Epithelial cell of esophagus (primary cell): Measurements from ENCODE around the gene LHX4.

Experiments used
- DNase-seq: peaks from one replicate; pipeline ENCODE4 v3.0.0; 2010; ENCODE audit warnings: low read depth
- H3K4me3 ChIP-seq: 2 replicates; pipeline ENCODE4 v1.5.1; 2011; ENCODE audit warnings: mild to moderate bottlenecking, low read length, control low read depth
- CTCF ChIP-seq: IDR thresholded peaks from 2 replicates; pipeline ENCODE4 v1.5.1; 2011; ENCODE audit warnings: low read depth, mild to moderate bottlenecking, low read length, control low read depth, inconsistent platforms; ENCODE audit not compliant: insufficient read depth; ENCODE audit errors: missing control alignments

Gene LHX4

DNA sequence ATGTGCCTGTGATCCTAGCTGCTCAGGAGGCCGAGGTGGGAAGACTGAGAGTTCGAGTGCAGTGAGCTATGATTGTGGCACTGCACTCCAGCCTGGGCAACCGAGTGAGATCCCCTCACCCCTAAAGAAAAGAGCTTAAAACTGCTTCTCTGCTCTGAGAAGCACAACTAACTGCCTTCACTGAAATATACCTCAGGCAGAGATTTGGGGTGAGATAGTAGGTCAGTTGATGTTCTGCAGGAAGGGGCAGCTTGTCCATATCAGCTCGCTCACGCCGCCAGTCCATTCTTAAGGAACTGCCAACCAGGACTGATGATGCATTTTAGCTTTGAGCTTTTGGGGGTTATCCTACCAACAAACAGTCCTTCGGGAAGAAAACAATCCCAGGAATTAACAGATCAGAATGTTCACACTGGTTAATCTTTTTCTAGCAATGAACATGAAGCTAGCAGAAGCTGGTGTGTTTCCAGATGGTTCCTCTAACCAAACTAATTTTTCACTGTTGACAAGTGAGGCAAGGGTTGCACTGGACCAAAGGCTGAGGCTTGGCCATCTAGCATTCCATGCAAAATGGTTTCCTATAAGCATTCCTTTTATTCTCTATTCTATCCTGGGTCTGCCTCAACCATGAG lies 31.6 kb downstream of the LHX4 start:
- H3K4me3 ChIP-seq = no peak overlapping the region
- no peak for TF ChIP-seq CTCF
- DNase-seq = no peak

DNA sequence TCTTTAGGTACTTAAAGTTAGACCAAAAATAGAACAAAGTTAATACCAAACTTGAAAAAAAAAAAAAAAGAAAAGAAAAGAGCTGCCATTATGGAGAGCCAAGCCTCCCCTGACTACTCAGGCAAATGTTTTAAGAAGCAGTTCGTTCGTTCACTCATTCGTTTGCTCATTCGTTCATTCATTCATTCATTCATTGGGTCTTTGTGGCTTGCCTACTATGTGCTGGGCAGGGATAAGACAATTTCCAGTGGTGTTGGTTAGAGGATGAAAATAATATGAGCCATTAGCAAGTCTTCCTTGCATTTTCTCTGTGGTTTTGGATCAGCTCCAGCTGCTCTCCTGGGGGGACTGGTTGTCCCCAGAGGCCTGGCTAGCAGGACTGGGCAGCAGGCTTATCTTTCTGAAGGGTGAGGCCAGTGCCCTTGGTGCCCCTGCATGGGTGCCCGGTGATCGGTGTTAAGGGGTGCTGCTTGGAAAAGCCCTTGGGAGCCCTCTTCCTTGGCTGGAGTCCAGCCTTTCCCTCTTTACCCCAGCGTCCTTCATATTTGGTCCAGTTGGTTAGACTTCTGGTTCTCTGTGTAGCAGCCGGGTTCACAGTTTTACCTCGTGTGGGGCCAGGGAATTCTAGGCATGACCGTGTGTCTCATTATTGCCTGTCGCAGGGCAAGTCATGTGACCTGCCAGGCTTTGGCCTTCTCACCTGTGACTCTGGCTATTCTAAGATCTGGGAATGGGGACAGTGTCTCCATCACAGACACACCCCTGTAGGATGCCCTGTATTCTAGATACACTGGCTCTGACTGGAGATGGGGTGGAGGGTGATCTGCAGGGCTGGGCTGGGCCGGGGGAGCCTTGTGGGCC lies 32.8 kb downstream of the LHX4 start:
- no peak overlapping the region for H3K4me3 ChIP-seq
- TF ChIP-seq CTCF = no peak
- no peak for DNase-seq

GRCh38 chr1:180264595-180264994 lies 34.5 kb downstream of the LHX4 start:
- no peak for TF ChIP-seq CTCF
- no peak for DNase-seq
- no peak overlapping the region for H3K4me3 ChIP-seq

- no peak for DNase-seq
- no peak for TF ChIP-seq CTCF
- H3K4me3 ChIP-seq = no peak overlapping the region
These were observed 35.1 kb downstream of the LHX4 start for GRCh38 chr1:180265201-180265600.

DNA sequence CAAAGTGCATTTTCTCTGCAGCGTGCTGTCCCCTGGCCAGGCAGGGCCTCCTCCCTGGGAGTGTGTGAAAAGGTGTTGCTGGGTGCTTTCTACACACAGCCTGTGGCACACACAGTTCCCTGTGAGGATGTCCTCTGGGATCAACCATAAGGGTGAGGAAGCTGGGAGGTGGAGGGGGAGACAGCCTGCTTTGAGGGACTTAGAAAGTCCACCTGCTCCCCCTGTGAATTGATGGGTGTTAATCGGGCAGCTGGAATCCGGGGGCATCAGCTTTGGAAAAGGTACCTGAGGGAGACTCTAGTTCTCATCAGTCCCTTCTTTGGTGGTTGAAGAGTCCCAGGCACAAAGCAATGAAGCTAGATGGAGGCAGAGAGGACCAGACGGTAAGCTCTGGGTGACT lies 35.8 kb downstream of the LHX4 start:
- TF ChIP-seq CTCF = no peak
- no peak for DNase-seq
- H3K4me3 ChIP-seq = no peak overlapping the region

GRCh38 chr1:180266275-180267210 lies 36.5 kb downstream of the LHX4 start:
- TF ChIP-seq CTCF = no peak
- no peak overlapping the region for H3K4me3 ChIP-seq
- no peak for DNase-seq
